Liver (tissue), 3 donors: ENCODE measurements around the gene MSI2.

Source experiments
- ATF3 ChIP-seq: IDR thresholded peaks from 2 replicates; pipeline ENCODE4 v1.6.1; 2016; ENCODE audit warnings: antibody characterized with exemption
- FOXA1 ChIP-seq: IDR thresholded peaks from 2 replicates; pipeline ENCODE4 v1.6.1; 2016; ENCODE audit warnings: antibody characterized with exemption
- HNF4G ChIP-seq: IDR thresholded peaks from 2 replicates; pipeline ENCODE4 v1.6.1; 2016; ENCODE audit warnings: antibody characterized with exemption
- NR2F2 ChIP-seq: IDR thresholded peaks from 2 replicates; pipeline ENCODE4 v1.6.1; 2016; ENCODE audit warnings: antibody characterized with exemption
- RAD21 ChIP-seq, 2 donors: IDR thresholded peaks; 2 replicates each; pipeline ENCODE4 v1.6.1; 2016; ENCODE audit warnings: antibody characterized with exemption in 2 of 2, mild to moderate bottlenecking in 2 of 2
- REST ChIP-seq: IDR thresholded peaks from 2 replicates; pipeline ENCODE4 v1.6.1; 2016; ENCODE audit warnings: antibody characterized with exemption, mild to moderate bottlenecking
- RXRA ChIP-seq, 2 donors: IDR thresholded peaks; 2 replicates each; pipeline ENCODE4 v1.6.1; 2017 to 2018; ENCODE audit warnings: antibody characterized with exemption in 2 of 2, mild to moderate bottlenecking in 1 of 2
- SP1 ChIP-seq: IDR thresholded peaks from 2 replicates; pipeline ENCODE4 v1.6.1; 2018; ENCODE audit warnings: antibody characterized with exemption, mild to moderate bottlenecking
- TAF1 ChIP-seq: conservative IDR thresholded peaks from 2 replicates; pipeline ENCODE4 v1.6.1; 2016; ENCODE audit warnings: antibody characterized with exemption, mild to moderate bottlenecking
- YY1 ChIP-seq: IDR thresholded peaks from 2 replicates; pipeline ENCODE4 v1.6.1; 2016; ENCODE audit warnings: antibody characterized with exemption, mild to moderate bottlenecking
- ZBTB33 ChIP-seq: IDR thresholded peaks from 2 replicates; pipeline ENCODE4 v1.6.1; 2016; ENCODE audit warnings: antibody characterized with exemption
- TF ChIP-seq, protein P1 (sequence below): fragments of 150-350 bp; IDR thresholded peaks from 2 replicates; pipeline ENCODE4 v1.5.1; 2017; ENCODE audit warnings: improper control_type of control experiment, low read depth, low read length; ENCODE audit not compliant: missing input control
- TF ChIP-seq, protein P2 (sequence below): IDR thresholded peaks from 2 replicates; pipeline ENCODE4 v1.6.1; 2016; ENCODE audit warnings: antibody characterized with exemption
- donor health status: healthy.
- donor health status: healthy.

- TF ChIP-seq ZBTB33 (no peak), RXRA (IDR thresholded peaks at IDR 0.05) (no peak), REST (no peak), YY1 (no peak), RAD21 (IDR thresholded peaks at IDR 0.05) (no peak), FOXA1 (no peak), TAF1 (no peak), ATF3 (no peak), NR2F2 (no peak), HNF4G (no peak), SP1 (no peak)
- TF ChIP-seq, protein P1, sequence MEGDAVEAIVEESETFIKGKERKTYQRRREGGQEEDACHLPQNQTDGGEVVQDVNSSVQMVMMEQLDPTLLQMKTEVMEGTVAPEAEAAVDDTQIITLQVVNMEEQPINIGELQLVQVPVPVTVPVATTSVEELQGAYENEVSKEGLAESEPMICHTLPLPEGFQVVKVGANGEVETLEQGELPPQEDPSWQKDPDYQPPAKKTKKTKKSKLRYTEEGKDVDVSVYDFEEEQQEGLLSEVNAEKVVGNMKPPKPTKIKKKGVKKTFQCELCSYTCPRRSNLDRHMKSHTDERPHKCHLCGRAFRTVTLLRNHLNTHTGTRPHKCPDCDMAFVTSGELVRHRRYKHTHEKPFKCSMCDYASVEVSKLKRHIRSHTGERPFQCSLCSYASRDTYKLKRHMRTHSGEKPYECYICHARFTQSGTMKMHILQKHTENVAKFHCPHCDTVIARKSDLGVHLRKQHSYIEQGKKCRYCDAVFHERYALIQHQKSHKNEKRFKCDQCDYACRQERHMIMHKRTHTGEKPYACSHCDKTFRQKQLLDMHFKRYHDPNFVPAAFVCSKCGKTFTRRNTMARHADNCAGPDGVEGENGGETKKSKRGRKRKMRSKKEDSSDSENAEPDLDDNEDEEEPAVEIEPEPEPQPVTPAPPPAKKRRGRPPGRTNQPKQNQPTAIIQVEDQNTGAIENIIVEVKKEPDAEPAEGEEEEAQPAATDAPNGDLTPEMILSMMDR, result no peak
- TF ChIP-seq, protein P2, sequence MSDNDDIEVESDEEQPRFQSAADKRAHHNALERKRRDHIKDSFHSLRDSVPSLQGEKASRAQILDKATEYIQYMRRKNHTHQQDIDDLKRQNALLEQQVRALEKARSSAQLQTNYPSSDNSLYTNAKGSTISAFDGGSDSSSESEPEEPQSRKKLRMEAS, result no peak
Observed at GRCh38 chr17:57665696-57666095, 409.4 kb downstream of the MSI2 start.
